ENCODE results near the gene PSMC6.
A peak's percentile ranks its signal among the peaks of the same experiment; 100 is the strongest.
"Not testable (repeated sequence)": the region's sequence is repeated elsewhere in the genome, so short reads cannot be mapped to it uniquely, and the experiment has no call there.

Gene PSMC6

DNA sequence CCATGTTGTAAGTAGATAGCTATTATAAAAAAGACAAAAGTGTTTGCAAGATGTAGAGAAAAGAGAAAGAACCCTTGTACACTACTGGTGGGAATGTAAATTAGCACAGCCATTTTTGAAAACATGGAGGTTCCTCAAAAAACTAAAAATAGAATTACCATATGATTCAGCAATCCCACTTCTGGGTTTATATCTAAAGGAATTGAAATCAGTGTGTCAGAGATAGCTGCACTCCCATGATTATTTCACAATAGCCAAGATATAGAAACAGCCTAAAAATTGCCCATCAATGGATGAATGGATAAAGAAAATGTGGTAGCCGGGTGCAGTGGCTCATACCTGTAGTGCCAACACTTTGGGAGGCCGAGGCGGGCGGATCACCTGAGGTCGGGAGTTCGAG lies 9.2 kb downstream of the PSMC6 start:
- no peak for DNase-seq (ENCODE audit: low read depth, low spot score)

DNA sequence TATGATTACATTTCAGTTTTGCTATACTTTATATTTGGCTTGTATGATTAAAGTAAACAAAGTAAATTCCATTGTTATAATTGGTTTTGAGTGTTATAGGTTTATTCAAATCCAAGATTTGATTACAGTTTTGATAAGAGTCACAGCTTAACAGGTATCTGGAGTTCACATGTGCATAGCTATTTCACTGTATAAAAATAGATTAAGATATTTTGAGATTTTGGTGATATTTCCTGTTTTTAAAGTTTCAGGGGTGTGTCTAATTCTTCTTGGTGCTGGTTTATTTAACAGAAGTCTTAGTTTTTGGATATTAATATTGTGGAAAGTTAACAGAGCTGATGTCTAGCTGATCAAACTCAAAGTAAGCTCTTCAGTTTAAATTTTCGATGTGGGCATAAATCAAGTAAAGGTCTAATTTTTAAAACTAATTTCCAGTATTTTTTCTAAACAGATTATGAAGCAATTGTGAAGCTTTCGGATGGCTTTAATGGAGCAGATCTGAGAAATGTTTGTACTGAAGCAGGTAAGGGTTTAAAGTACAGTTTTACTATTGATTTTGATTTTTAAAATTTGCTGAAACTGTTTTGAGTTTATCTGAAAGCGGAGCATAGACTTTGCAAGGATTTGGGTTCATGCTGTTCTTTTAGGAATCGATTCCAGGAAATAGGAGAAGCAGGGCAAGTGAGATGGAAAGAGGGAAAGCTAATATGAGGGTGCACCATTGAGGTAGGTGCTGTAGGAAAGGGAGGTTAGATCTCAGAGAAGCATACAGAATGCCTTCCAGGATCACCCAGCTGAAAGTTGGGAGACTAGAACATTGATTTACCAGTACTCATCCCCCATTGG lies 16.7 kb downstream of the PSMC6 start:
- no peak for DNase-seq (ENCODE audit: low read depth, low spot score)

DNA sequence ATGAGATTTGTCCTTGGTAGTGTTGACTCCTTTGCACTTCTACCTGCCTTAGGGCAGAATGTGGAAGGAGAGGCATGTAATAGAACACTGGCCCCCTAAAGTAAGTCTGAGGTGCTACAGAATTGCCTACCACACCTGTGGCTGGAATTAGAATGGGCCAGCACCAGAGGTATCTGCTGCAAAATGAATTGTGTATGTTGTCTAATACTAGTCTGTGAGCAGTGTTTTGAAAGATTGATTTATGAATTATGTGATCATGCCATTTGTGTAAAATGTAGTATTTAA lies 17.3 kb downstream of the PSMC6 start:
- DNase-seq (ENCODE audit: low read depth, low spot score): no peak

GRCh38 chr14:52727509-52727908 lies 20.5 kb downstream of the PSMC6 start:
- DNase-seq (ENCODE audit: low read depth, low spot score): not testable (repeated sequence)

- not testable (repeated sequence) for DNase-seq (ENCODE audit: low read depth, low spot score)
These were observed 22.0 kb downstream of the PSMC6 start for GRCh38 chr14:52729035-52729434.

- no peak for DNase-seq (ENCODE audit: low read depth, low spot score)
These were observed 22.6 kb downstream of the PSMC6 start for GRCh38 chr14:52729585-52729924.

DNA sequence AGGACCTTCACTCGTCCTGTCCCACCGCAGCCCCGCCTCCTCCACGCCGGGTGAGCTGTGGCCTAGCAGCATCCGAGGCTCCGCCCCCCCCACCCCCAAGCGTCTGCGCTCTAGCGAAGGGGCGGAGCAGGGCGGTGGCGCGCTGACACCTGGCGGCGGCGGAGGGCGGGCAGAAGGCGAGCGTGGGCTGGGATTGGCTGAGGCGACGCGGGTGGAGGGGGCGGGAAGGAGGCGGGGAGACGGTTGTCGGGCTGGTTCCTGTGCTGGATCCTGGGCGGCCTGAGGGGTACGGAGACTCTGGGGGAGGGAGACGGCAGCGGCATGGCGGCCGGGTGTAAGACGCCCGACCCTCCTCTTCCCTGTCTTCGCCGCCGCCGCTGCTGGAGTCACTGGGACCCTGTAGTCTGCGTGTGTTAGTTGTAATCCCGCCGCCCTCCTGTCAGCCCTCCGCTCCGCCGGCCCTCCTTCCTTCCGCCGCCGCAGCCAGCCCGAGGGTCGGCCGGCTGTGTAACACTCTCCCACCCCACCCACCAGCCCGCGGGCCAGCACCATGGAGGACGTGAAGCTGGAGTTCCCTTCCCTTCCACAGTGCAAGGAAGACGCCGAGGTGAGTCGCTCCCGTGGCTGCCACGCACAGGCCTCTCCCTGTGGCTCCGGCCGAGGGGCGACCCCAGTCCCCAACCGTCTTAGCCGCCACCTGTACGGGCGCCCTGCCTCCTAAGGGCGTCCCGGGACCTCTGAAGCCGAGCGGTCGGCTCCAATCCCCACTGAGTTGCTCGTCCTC lies 23.1 kb downstream of the PSMC6 start, which contains the start of gene STYX:
TSS of gene STYX (plus strand) at position 242 of the 784 bp plus-strand sequence. CDS start at position 551, 309 bp downstream.
- peak; percentile 93 for DNase-seq (ENCODE audit: low read depth, low spot score)

DNA sequence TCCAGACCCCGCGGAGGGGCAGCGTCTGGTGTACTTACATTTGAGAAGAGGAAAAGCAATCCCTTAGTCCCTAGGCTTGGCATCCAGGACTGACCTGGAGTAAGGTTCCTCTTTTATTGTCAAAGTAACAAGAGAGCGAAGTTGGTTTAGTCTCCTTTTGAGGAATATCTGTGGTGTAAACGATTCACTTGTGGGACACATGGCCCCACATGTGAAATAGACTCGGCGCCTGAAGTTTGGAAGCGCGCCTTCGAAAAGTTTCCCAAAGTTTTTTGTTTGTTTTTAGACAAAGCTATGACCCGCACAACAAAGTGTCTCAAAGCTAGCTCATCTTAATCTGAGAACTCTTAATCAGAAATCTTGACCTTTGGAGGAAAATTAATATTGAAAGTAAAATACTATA lies 23.7 kb downstream of the PSMC6 start:
- no peak for DNase-seq (ENCODE audit: low read depth, low spot score)

- no peak for DNase-seq (ENCODE audit: low read depth, low spot score)
These were observed 26.8 kb downstream of the PSMC6 start for GRCh38 chr14:52733824-52734223.

GRCh38 chr14:52735921-52736489 lies 29.0 kb downstream of the PSMC6 start:
- DNase-seq (ENCODE audit: low read depth, low spot score): no peak

DNA sequence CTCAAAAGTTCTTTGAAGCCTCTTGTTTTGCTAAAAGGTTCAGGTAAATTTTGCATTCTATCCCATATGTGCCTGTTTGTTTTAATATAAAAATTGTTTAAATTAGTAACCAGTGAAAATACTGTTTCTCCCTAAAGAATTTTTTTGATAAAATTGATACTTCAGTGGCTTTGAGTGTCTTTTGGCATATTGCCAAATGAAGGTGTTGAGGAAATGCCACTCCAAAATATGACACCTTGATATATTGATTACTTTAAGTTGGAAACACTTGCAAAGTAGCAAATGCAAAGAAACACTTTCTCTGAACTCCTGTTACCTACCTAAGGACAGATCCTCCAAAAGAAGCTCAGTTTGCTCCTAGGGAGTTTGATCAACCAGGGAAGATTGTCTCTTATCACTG lies 31.4 kb downstream of the PSMC6 start:
- no peak for DNase-seq (ENCODE audit: low read depth, low spot score)

- no peak for DNase-seq (ENCODE audit: low read depth, low spot score)
These were observed 33.8 kb downstream of the PSMC6 start for GRCh38 chr14:52740751-52741150.

DNA sequence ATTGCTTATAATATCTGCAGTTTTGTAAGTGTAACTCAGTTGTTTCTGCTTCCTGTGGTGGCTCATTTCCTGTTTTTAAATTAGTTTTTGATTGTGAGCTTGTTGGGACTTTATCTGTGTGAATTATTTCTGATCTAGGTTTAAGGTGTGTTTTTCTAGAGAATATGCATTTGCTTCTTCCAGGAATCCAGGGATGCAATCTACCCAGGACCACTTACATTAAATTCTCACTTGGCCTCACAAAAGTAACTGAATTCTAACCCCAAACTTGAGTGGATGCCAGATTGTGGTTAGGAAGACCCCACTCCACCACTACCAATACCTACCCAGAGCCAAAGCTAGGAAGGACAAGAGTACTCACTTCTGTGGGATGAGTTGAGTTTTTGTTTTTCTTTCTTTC lies 34.9 kb downstream of the PSMC6 start:
- no peak for DNase-seq (ENCODE audit: low read depth, low spot score)

- no peak for DNase-seq (ENCODE audit: low read depth, low spot score)
These were observed 41.8 kb downstream of the PSMC6 start for GRCh38 chr14:52748647-52749292.

- no peak for DNase-seq (ENCODE audit: low read depth, low spot score)
These were observed 48.8 kb downstream of the PSMC6 start for GRCh38 chr14:52755607-52756316.

DNA sequence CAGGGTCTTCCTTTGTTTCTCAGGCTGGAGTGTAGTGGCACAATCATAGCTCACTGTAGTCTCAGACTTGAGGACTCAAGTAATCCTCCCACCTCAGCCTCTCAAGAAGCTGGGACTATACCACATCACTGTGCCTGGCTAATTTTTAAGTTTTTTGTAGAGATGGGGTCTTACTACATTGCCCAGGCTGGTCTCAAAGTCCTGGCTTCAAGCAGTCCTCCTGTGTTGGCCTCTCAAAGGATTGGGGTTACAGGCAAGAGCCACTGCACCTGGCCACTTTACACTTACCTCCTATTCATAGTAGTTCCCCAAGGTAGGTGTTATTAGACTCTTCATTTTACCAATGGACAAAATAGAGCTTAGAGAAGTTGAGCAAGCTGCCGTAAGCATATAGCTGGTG lies 52.1 kb downstream of the PSMC6 start:
- DNase-seq (ENCODE audit: low read depth, low spot score): no peak

- not testable (repeated sequence) for DNase-seq (ENCODE audit: low read depth, low spot score)
These were observed 55.9 kb downstream of the PSMC6 start for GRCh38 chr14:52762923-52763322.

DNA sequence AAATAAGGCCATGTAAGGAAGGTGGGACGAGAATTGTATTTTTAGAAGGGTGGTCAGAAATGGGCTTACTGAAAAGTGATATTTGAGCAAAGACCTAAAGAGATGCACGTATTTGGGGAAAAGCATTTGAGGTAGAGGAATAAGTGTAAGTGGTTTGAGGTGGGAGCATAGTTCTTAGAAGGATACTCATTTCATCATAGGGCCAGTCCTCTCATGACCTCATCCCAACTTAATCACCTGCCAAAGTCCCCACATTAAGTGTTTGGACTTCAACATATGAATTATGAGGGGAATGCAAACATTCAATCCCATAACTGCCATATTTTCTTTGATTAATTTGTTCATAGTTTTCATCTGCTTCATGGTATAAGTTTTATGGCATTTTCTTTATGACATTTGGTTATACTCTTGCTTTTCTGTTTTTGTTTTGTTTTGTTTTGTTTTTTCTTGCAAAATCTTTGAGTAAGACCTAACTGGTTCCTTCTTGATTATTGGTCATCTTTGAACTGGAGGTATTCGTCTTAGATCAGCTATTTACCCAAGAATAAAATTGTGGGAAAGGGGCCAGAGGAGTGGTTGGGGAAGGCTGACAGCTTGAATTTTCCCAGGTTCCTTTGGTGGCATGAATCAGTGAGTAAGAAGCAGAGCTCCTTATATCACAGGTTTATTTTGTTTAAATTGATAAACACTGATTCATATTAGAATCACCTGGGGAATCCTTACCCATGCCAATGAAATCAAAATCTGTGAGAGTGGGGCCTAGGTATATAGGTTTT lies 60.2 kb downstream of the PSMC6 start:
- no peak for DNase-seq (ENCODE audit: low read depth, low spot score)

DNA sequence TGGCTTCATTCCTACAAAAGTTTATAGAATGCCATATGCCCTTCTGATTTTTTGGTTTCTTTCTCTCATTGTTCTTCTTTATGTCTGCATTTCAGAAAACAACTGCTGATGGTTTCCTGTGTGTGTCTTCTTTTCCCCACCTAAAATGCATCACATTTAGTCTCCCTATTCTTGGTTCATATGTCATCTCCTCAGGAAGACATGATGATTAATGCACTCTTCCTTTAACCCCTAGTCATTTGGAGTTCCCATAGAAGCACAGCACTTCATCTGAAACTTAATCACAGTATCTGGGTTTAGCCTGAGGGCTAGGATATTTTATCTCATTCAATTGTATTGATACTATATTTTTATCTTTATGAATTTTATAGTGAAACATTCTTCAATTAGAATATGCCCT lies 62.9 kb downstream of the PSMC6 start:
- no peak for DNase-seq (ENCODE audit: low read depth, low spot score)

DNA sequence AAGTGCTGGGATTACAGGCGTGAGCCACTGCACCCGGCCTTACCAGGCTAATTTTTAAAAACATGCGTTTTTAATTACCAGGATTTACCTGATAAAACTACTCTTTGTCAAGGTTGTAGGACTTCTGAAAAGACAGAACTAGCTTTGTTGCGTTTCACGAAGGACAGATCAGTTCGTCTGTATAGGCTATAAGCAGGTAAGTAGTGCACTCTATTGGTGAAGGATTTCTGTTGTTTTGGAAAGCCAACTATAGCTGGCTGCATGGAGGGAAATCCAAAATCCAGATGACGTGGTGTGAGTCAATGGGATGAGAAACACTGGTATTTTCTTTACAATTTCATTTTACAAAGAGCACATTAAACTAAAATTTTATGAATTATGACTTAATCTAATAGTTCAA lies 69.8 kb downstream of the PSMC6 start:
- DNase-seq (ENCODE audit: low read depth, low spot score): no peak
